Prostate gland (tissue), 2 donors: Measurements from ENCODE around the gene BOD1L1. TPM values are rescaled to one million over a fixed set of nuclear protein-coding genes. Genes with fewer than 3 reads are reported as not detected.

Experiments used
- DNase-seq: peaks from one replicate; pipeline ENCODE4 v3.0.0-alpha.2; 2019; ENCODE audit warnings: low spot score
- H3K27ac ChIP-seq, 2 donors: fragments of 200-600 bp; sonication (generic); 2 replicates each; pipeline ENCODE4 v1.5.1; 2017 to 2019
- H3K27me3 ChIP-seq: fragments of 200-600 bp; sonication (generic); replicated peaks from 2 replicates; pipeline ENCODE4 v1.5.1; 2019; ENCODE audit not compliant: insufficient read depth
- H3K36me3 ChIP-seq, 2 donors: fragments of 200-600 bp; sonication (generic); 1 replicate in 1 of 2; 2 replicates in 1 of 2; pipeline versions ENCODE4 v1.5.1 to v1.8.1; 2017 to 2019
- H3K4me1 ChIP-seq: fragments of 200-600 bp; sonication (generic); replicated peaks from 2 replicates; pipeline ENCODE4 v1.5.1; 2019
- H3K4me3 ChIP-seq, 2 donors: fragments of 200-600 bp; sonication (generic); 2 replicates each; pipeline ENCODE4 v1.5.1; 2017 to 2019
- H3K9me3 ChIP-seq: fragments of 200-600 bp; sonication (generic); 2 replicates; pipeline ENCODE4 v1.5.1; 2017
- POLR2A ChIP-seq: fragments of 450-650 bp; IDR thresholded peaks from one replicate; pipeline ENCODE4 v1.6.1; 2016; ENCODE audit warnings: antibody characterized with exemption, mild to moderate bottlenecking
- POLR2AphosphoS5 ChIP-seq: sonication (generic); formaldehyde crosslinking; IDR thresholded peaks from one replicate; pipeline ENCODE4 v1.6.1; 2017; ENCODE audit warnings: antibody characterized with exemption
- WGBS: methylation state at CpG from one replicate; pipeline ENCODE4 v1.1.5; 2018; 5-methylcytosine and 5-hydroxymethylcytosine counted together
- intact Hi-C: fragments of 100-400 bp; cut with DNase I; formaldehyde crosslinking; loops from one replicate; pipeline ENCODE4 v1.14.2; 2022
- total RNA-seq, 2 donors: library from RNA; depleted of rRNA; stranded (reverse); fragments of >200 nt; gene quantifications; one replicate each; pipeline ENCODE4 v1.1.0, GENCODE V29; 2016
- TF ChIP-seq, protein P1 (sequence below), 4 experiments: fragments of 200-600 bp in 2 of 4; fragments of 450-650 bp in 2 of 4; sonication (generic) in 2 of 4; IDR thresholded peaks; 1 replicate in 3 of 4; 2 replicates in 1 of 4; pipeline ENCODE4 v1.5.1; 2016 to 2019; ENCODE audit warnings: antibody characterized with exemption in 4 of 4, mild to moderate bottlenecking in 2 of 4, moderate library complexity in 2 of 4

The BOD1L1 gene
- total RNA-seq, 2 donors from 2014 or later = 27.7 to 73.6 TPM

DNA sequence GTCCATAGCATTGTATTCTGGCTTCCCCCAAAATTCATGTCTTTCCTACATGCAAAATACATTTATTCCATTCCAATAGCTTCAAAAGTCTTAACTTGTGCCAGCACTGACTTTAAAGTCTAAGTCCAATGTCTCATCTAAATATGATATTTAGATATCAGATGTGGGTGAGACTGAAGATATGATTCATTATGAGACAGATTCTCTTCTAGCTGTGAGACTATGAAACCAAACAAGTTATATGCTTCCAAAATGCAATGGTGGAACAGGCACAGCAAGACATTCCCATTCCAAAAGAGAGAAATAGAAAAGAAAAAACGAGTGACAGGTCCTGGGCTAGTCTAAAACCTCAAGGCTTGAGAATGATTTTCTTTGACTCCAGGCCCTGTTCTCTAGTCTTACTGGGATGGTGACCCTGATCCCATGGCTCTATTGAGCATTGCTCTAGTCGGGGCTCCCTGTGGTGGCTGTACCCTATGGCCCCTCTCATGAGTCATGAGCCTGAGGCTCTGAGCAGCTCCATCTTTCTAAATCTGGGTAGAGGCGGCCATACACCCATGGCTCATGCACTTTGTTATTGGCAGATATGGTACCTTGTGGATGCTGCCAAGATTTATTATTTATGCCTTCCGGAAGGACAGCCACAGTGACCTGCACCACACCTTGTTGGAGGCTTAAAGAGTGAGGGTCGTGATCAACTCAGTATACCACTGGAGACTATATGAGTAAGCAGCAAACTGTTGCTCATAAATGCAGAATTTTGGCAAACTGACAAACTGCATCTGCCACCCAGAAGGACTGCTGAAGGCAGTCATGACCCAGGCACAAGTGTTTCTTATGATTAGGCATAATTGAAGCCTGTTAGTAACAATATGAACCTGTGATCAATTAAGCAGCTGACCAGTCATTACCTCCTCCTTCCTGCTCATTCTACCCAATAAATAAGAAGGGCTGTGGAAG lies 38.5 kb upstream of the BOD1L1 start:
- no peaks in the 10 kb centered on the region for H3K9me3 ChIP-seq
- no peak overlapping the region for H3K4me3 ChIP-seq
- DNase-seq = no peak
- 77% methylated on average over 5 of the region's 5 CpGs for WGBS
- H3K27ac ChIP-seq = no peak overlapping the region
- no peaks in the 10 kb centered on the region for H3K4me1 ChIP-seq
- TF ChIP-seq POLR2A = no peak
- no peak for TF ChIP-seq POLR2AphosphoS5
- TF ChIP-seq, protein P1, sequence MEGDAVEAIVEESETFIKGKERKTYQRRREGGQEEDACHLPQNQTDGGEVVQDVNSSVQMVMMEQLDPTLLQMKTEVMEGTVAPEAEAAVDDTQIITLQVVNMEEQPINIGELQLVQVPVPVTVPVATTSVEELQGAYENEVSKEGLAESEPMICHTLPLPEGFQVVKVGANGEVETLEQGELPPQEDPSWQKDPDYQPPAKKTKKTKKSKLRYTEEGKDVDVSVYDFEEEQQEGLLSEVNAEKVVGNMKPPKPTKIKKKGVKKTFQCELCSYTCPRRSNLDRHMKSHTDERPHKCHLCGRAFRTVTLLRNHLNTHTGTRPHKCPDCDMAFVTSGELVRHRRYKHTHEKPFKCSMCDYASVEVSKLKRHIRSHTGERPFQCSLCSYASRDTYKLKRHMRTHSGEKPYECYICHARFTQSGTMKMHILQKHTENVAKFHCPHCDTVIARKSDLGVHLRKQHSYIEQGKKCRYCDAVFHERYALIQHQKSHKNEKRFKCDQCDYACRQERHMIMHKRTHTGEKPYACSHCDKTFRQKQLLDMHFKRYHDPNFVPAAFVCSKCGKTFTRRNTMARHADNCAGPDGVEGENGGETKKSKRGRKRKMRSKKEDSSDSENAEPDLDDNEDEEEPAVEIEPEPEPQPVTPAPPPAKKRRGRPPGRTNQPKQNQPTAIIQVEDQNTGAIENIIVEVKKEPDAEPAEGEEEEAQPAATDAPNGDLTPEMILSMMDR (IDR thresholded peaks at IDR 0.05) = no peak
- intact Hi-C loops = no loop called here
- no peaks in the 10 kb centered on the region for H3K27me3 ChIP-seq
- no peaks in the 10 kb centered on the region for H3K36me3 ChIP-seq

- 77% methylated on average over 6 of the region's 6 CpGs for WGBS
- Histone ChIP-seq H3K9me3 (no peaks in the 10 kb centered on the region), H3K4me3 (no peak overlapping the region), H3K27me3 (no peaks in the 10 kb centered on the region), H3K4me1 (no peaks in the 10 kb centered on the region), H3K36me3 (no peaks in the 10 kb centered on the region), H3K27ac (no peak overlapping the region)
- intact Hi-C loops = loop anchor here (10.0 kb wide), 1 partner anchor 1335 kb away; no protein-coding TSS in a partner anchor
- no peak for DNase-seq
- TF ChIP-seq POLR2AphosphoS5 (no peak), POLR2A (no peak)
- TF ChIP-seq, protein P1 (IDR thresholded peaks at IDR 0.05) = no peak
These were observed 32.0 kb upstream of the BOD1L1 start for GRCh38 chr4:13659341-13660070.

GRCh38 chr4:13656569-13657405 lies 29.3 kb upstream of the BOD1L1 start:
- TF ChIP-seq, protein P1 (IDR thresholded peaks at IDR 0.05) = peak; percentile 46 to 75 (median 68)
- no peak for TF ChIP-seq POLR2A
- no peak overlapping the region for H3K27ac ChIP-seq
- no peaks in the 10 kb centered on the region for H3K27me3 ChIP-seq
- intact Hi-C loops = loop anchor here (10.0 kb wide), 1 partner anchor 1338 kb away; no protein-coding TSS in a partner anchor
- 14% methylated on average over 13 of the region's 13 CpGs for WGBS
- H3K9me3 ChIP-seq = no peaks in the 10 kb centered on the region
- DNase-seq = peak; percentile 17
- no peak overlapping the region for H3K4me3 ChIP-seq
- no peaks in the 10 kb centered on the region for H3K36me3 ChIP-seq
- no peaks in the 10 kb centered on the region for H3K4me1 ChIP-seq

DNA sequence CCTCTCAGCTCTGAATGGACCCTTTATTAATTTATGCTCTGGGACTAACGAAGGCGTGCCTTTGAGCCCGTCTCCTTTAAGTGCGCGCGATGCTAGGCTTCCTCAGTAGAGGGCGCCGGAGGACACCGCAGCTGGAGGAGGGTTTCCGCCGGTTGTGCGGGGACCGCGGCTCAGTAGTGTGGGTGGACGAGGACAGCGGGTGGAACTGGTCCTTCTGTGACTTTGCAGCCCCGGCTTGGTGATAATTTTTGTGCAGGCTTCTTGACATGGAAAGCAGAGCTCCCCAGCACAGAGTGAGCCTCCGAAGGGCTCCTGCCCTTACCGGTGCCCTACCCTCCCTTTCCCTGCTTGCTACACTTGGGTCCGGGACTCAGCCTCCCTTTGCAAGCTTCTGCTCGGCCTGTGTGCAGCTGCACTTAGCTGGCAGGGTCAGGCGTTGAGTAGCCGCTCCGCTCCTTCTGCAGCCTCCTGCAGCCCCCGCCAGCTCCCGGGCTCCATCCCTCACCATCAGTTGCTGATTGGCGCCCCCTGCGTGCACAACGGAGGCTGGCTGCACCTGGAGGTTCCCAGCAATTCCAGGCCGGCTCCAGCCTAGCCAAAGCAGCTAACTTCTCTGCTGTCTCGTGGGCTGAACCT lies 26.8 kb upstream of the BOD1L1 start:
- DNase-seq = peak; percentile 67
- Histone ChIP-seq H3K27me3 (no peaks in the 10 kb centered on the region), H3K9me3 (no peaks in the 10 kb centered on the region), H3K36me3 (no peaks in the 10 kb centered on the region), H3K27ac (no peak overlapping the region), H3K4me3 (peak overlapping the region; percentile 12 to 26), H3K4me1 (no peaks in the 10 kb centered on the region)
- intact Hi-C loops = loop anchor here (2.0 to 10.0 kb wide), 2 partner anchors 1341 to 1509 kb away; no protein-coding TSS in a partner anchor
- TF ChIP-seq, protein P1 (IDR thresholded peaks at IDR 0.05) = peak in 3 of 4 experiments; percentile 48 to 78 (median 64)
- TF ChIP-seq POLR2AphosphoS5 = peak; percentile 12
- no peak for TF ChIP-seq POLR2A
- 1% methylated on average over 26 of the region's 31 CpGs for WGBS
